ENCODE measurements around the gene TRIM71. TPM values are rescaled to one million over a fixed set of nuclear protein-coding genes. Genes with fewer than 3 reads are reported as not detected.
"Not testable (repeated sequence)": the region's sequence is repeated elsewhere in the genome, so short reads cannot be mapped to it uniquely, and the experiment has no call there.

Gene TRIM71
- total RNA-seq, 4 donors from 2014 or later: not detected

DNA sequence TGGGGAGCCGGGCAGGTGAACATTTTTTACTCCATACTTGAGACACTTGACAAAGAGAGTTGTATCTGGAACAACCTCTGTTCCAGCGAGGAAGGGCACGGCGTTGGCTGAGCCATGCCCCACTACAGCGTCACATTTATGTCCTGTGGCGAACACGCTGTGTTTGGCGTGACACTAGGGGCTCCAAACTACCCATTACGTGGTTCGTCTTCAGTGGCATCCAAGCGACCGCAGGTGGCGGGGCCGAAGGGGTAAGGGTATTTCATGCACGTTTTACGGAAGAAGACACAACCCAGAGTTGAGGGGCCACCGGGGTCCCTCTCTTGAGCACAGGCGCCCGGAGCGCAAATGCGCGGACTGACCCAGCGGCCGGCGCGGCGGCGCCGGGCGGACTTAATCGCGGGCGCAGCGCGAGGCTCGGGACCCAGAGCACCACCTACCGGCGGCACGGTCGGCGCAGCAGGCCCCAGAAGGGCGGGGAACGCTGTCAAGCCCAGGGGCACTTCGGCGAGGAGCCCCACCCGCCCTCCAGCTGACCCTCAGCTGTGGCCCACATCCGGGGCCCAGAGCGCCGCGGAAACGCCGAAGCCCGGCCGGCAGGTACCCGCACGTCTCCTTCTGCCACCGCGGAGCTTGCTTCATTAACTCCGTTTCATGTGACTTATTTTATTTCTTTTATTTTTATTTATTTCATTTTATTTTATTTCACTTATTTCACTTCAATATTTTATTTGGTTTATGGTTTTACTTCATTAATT is 36.4 kb upstream of the TRIM71 start:
- ATAC-seq: peak; percentile 90
- H3K4me1 ChIP-seq: peaks cover 0 to 16% (median 5%) of the 10 kb centered on the region in 3 donors
- no peaks in the 10 kb centered on the region for H3K27me3 ChIP-seq
- H3K4me3 ChIP-seq: peak overlapping the region; percentile 45 to 61
- WGBS, 2 donors (ENCODE audit: low coverage in 1 of 2): 6 to 13% methylated on average over 3 to 17 of the region's 59 CpGs
- H3K27ac ChIP-seq: peak overlapping the region in 1 of 4 donors; percentile 44
- H3K36me3 ChIP-seq: no peaks in the 10 kb centered on the region
- TF ChIP-seq, protein P1, sequence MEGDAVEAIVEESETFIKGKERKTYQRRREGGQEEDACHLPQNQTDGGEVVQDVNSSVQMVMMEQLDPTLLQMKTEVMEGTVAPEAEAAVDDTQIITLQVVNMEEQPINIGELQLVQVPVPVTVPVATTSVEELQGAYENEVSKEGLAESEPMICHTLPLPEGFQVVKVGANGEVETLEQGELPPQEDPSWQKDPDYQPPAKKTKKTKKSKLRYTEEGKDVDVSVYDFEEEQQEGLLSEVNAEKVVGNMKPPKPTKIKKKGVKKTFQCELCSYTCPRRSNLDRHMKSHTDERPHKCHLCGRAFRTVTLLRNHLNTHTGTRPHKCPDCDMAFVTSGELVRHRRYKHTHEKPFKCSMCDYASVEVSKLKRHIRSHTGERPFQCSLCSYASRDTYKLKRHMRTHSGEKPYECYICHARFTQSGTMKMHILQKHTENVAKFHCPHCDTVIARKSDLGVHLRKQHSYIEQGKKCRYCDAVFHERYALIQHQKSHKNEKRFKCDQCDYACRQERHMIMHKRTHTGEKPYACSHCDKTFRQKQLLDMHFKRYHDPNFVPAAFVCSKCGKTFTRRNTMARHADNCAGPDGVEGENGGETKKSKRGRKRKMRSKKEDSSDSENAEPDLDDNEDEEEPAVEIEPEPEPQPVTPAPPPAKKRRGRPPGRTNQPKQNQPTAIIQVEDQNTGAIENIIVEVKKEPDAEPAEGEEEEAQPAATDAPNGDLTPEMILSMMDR (IDR thresholded peaks at IDR 0.05): peak in 3 of 4 experiments; percentile 61 to 88 (median 64)
- TF ChIP-seq POLR2AphosphoS5 (IDR thresholded peaks at IDR 0.05) (no peak), POLR2A (IDR thresholded peaks at IDR 0.05) (no peak)
- no peaks in the 10 kb centered on the region for H3K9me3 ChIP-seq

DNA sequence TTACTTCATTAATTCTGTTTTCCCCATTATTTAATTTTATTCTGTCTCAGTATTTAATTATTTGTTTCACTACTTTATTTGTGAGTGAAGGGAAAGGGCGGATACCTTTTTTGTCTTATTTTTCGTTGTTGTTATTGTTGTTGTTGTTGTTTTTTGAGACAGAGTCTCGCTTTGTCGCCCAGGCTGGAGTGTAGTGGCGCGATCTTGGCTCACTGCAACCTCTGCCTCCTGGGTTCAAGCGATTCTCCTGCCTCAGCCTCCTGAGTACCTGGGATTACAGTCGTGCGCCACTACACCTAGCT is 35.9 kb upstream of the TRIM71 start:
- H3K9me3 ChIP-seq, H3K4me3 ChIP-seq, ATAC-seq, H3K36me3 ChIP-seq, H3K27me3 ChIP-seq, H3K27ac ChIP-seq: not testable (repeated sequence)
- 89 to 90% methylated on average over 5 to 9 of the region's 9 CpGs for WGBS, 2 donors (ENCODE audit: low coverage in 1 of 2)
- peaks cover 0 to 16% (median 5%) of the 10 kb centered on the region in 3 donors for H3K4me1 ChIP-seq

DNA sequence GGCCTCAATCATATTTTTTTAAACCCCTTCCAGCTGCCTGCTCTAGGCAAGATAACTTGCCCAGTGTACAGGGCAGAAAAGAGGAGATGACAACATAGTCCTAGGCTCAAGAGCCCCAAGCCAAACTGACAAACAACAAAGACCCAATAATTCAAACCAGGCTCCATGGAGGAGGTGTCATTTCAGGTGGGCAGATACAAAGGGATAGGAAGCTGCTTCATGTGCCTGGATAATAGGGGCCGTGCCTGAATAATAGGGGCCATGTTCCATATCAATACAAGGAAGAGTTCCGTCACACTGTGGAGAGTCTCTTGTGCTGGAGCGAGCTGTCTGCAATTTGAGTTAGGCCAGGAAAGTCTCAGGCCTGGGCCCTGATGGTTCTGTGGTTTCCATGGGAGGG is 35.4 kb upstream of the TRIM71 start:
- peaks cover 0 to 16% (median 5%) of the 10 kb centered on the region in 3 donors for H3K4me1 ChIP-seq
- no peaks in the 10 kb centered on the region for H3K9me3 ChIP-seq
- H3K36me3 ChIP-seq: no peaks in the 10 kb centered on the region
- no peak overlapping the region for H3K4me3 ChIP-seq
- 87% methylated on average over 3 of the region's 3 CpGs; no CpG with 5 or more reads in 1 of the 2 donors for WGBS, 2 donors (ENCODE audit: low coverage in 1 of 2)
- ATAC-seq: no peak
- no peaks in the 10 kb centered on the region for H3K27me3 ChIP-seq
- TF ChIP-seq POLR2AphosphoS5 (IDR thresholded peaks at IDR 0.05) (no peak), EP300 (IDR thresholded peaks at IDR 0.05) (no peak), POLR2A (IDR thresholded peaks at IDR 0.05) (no peak)
- TF ChIP-seq, protein P1 (IDR thresholded peaks at IDR 0.05): no peak
- H3K27ac ChIP-seq: no peak overlapping the region

DNA sequence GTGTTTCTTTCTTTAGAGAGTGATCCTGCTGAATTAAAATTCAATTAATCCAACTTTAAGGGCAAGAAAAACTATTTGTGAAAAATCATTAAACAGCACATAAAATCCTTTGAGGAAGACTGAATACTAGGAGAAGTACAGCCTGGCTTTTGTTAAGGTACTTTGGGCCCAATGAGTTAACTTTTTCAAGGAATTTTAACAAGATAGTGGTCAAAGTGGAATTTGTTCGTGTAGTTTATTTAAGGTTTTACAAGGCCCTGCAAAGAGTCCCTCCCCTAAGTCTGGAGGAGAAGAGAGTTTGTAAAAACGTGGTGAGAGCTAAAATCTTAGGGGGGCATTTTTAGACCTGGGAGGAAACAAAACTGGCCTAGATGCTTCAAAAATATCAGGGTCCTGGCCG is 26.0 kb upstream of the TRIM71 start:
- Histone ChIP-seq H3K36me3 (no peaks in the 10 kb centered on the region), H3K9me3 (no peaks in the 10 kb centered on the region)

DNA sequence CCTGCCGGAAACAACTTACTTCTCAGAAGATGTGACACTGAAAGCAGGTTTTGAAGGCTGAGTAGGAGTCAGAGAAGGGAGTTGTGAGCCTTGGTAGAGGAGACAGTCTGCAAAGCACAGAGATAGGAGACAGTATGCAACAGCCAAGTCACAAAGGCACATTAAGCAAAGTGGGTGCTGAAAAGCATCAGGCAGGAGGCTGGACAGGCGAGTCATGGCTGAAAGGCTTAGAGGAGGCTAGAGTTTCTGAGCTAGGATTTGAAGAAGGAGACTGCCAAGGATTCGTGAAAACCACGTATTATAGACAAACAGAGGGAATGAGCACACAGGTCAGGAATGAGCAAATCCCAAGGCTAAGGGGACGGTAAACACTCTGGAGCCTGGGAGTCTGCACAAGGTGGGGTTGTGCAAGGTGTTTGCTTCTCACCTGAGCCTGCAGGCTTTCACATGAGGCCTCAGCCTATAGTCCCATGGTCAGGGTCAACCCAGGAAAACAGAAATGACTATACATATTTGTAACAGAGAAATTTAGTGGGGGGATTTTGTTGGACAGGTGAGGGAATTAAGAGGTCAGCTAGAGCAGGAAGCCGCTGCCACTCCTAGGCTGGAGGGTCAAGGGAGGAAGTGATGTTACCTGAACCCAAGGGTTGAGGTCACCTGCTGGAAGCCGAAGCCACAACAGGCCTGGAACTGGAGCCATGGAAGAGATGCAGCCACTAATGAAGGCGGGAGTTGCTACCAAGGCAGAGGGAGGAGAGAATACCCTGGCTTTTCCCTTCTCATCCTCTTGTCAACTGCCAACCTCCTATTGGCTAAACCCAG is 23.1 kb upstream of the TRIM71 start:
- Histone ChIP-seq H3K4me1 (no peaks in the 10 kb centered on the region), H3K27ac (no peak overlapping the region), H3K4me3 (no peak overlapping the region), H3K27me3 (no peaks in the 10 kb centered on the region), H3K9me3 (no peaks in the 10 kb centered on the region), H3K36me3 (no peaks in the 10 kb centered on the region)
- 88% methylated on average over 4 to 8 of the region's 8 CpGs for WGBS, 2 donors (ENCODE audit: low coverage in 1 of 2)
- TF ChIP-seq, protein P1 (IDR thresholded peaks at IDR 0.05): no peak
- no peak for TF ChIP-seq POLR2A (IDR thresholded peaks at IDR 0.05)
- no peak for TF ChIP-seq POLR2AphosphoS5 (IDR thresholded peaks at IDR 0.05)
- TF ChIP-seq EP300 (IDR thresholded peaks at IDR 0.05): no peak
- ATAC-seq: no peak

More for the DNA sequence above, 26.0 kb upstream of the TRIM71 start:
- Histone ChIP-seq H3K4me1 (no peaks in the 10 kb centered on the region), H3K4me3 (no peak overlapping the region), H3K27me3 (no peaks in the 10 kb centered on the region), H3K27ac (no peak overlapping the region)
- 53 to 71% methylated on average over 1 to 3 of the region's 3 CpGs for WGBS, 2 donors (ENCODE audit: low coverage in 1 of 2)
- no peak for TF ChIP-seq EP300 (IDR thresholded peaks at IDR 0.05)
- TF ChIP-seq POLR2AphosphoS5 (IDR thresholded peaks at IDR 0.05): no peak
- TF ChIP-seq, protein P1 (IDR thresholded peaks at IDR 0.05): no peak
- no peak for TF ChIP-seq POLR2A (IDR thresholded peaks at IDR 0.05)
- ATAC-seq: no peak

DNA sequence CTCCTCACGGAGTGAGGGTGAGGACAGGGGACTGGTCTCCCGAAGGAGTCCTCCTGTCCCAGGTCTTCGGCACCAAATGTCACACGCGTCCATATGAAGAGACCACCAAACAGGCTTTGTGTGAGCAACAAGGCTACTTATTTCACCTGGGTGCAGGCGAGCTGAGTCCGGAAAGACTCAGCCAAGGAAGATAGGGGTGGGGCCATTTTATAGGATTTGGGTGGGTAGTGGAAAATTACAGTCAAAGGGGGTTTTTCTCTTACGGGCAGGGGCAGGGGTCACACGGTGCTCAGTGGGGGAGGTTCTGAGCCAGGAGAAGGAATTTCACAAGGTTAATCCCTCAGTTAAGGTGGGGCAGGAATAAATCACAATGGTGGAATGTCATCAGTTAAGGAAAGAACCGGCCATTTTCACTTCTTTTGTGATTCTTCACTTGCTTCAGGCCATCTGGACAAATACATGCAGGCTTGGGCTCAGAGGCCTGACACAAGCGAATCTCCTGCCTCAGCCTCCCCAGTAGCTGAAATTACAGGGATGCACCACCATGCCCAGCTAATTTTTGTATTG is 21.3 kb upstream of the TRIM71 start:
- H3K9me3 ChIP-seq, H3K27ac ChIP-seq, H3K27me3 ChIP-seq, H3K4me3 ChIP-seq, ATAC-seq, H3K4me1 ChIP-seq, H3K36me3 ChIP-seq: not testable (repeated sequence)
- 74 to 94% methylated on average over 6 to 7 of the region's 11 CpGs for WGBS, 2 donors (ENCODE audit: low coverage in 1 of 2)
